SW 1271 (cell line): ENCODE measurements around the gene CSN1S1.
A peak's percentile ranks its signal among the peaks of the same experiment; 100 is the strongest.
"Not testable (repeated sequence)": the region's sequence is repeated elsewhere in the genome, so short reads cannot be mapped to it uniquely, and the experiment has no call there.

Experiments
- DNase-seq, 2 experiments: peaks; one replicate each; lab custom pipeline; 2025; lab: John Stamatoyannopoulos, UW

The CSN1S1 gene

GRCh38 chr4:69930768-69931167 is at the start of gene CSN1S1:
TSS of gene CSN1S1 (plus strand) at chr4:69931068. CDS start at chr4:69932556, 1,488 bp downstream.
- no peak for DNase-seq

GRCh38 chr4:69881173-69881773 is 49.6 kb upstream of the CSN1S1 start:
- peak in 1 of 2 experiments; percentile 29 for DNase-seq

- no peak for DNase-seq
Measured at GRCh38 chr4:69882150-69882549, 48.7 kb upstream of the CSN1S1 start.

GRCh38 chr4:69888336-69888735 is 42.5 kb upstream of the CSN1S1 start:
- no peak for DNase-seq

- no peak for DNase-seq
Measured at GRCh38 chr4:69894186-69894585, 36.7 kb upstream of the CSN1S1 start.

- no peak for DNase-seq
Measured at GRCh38 chr4:69894721-69895120, 36.1 kb upstream of the CSN1S1 start.

GRCh38 chr4:69896530-69897116 is 34.2 kb upstream of the CSN1S1 start:
- DNase-seq, result no peak

GRCh38 chr4:69907151-69907550 is 23.7 kb upstream of the CSN1S1 start:
- no peak for DNase-seq

GRCh38 chr4:69909195-69909594 is 21.7 kb upstream of the CSN1S1 start:
- no peak for DNase-seq

GRCh38 chr4:69910016-69910782 is 20.7 kb upstream of the CSN1S1 start:
- no peak for DNase-seq

GRCh38 chr4:69920874-69921273 is 10.0 kb upstream of the CSN1S1 start:
- DNase-seq, result no peak

- DNase-seq, result not testable (repeated sequence)
Measured at GRCh38 chr4:69923782-69924410, 7.0 kb upstream of the CSN1S1 start.

GRCh38 chr4:69934150-69934549 is 3.3 kb downstream of the CSN1S1 start:
- DNase-seq, result no peak

GRCh38 chr4:69936566-69936965 is 5.7 kb downstream of the CSN1S1 start:
- DNase-seq, result no peak

- DNase-seq, result no peak
Measured at GRCh38 chr4:69951602-69952001, 20.7 kb downstream of the CSN1S1 start.

GRCh38 chr4:69957209-69957608 is 26.3 kb downstream of the CSN1S1 start:
- no peak for DNase-seq

- no peak for DNase-seq
Measured at GRCh38 chr4:69965628-69966027, 34.8 kb downstream of the CSN1S1 start, which contains the start of gene CSN2. TSS of gene CSN2 (minus strand) at chr4:69965728. CDS start at chr4:69960995, 4,733 bp downstream.

- DNase-seq, result no peak
Measured at GRCh38 chr4:69970071-69970470, 39.2 kb downstream of the CSN1S1 start.

GRCh38 chr4:69974631-69975030 is 43.8 kb downstream of the CSN1S1 start:
- no peak for DNase-seq

GRCh38 chr4:69977582-69977981 is 46.7 kb downstream of the CSN1S1 start:
- no peak for DNase-seq

GRCh38 chr4:69984030-69984443 is 53.2 kb downstream of the CSN1S1 start:
- no peak for DNase-seq

- no peak for DNase-seq
Measured at GRCh38 chr4:69986663-69987062, 55.8 kb downstream of the CSN1S1 start.

- no peak for DNase-seq
Measured at GRCh38 chr4:69991016-69991415, 60.1 kb downstream of the CSN1S1 start.
